Small intestine (tissue), 7 donors: ENCODE data around the gene AKR1B1. TPM values are rescaled to one million over a fixed set of nuclear protein-coding genes. Genes with fewer than 3 reads are reported as not detected.
A peak's percentile ranks its signal among the peaks of the same experiment; 100 is the strongest.

ENCODE experiments used
- DNase-seq, 2 donors: peaks; one replicate each; pipeline versions ENCODE4 v3.0.0 to v3.0.0-alpha.2; 2013
- FAIRE-seq: peaks from 2 replicates; lab custom pipeline; 2012; peaks lifted over from hg19 to GRCh38; lab: Jason Lieb, UNC
- H3K27ac ChIP-seq, 3 donors: one replicate each; pipeline ENCODE4 v1.5.1; 2013; ENCODE audit warnings: low read length in 2 of 3, mild to moderate bottlenecking in 2 of 3, control low read depth in 1 of 3, inconsistent platforms in 1 of 3, low read depth in 1 of 3, moderate library complexity in 1 of 3
- H3K27me3 ChIP-seq, 3 donors: one replicate each; pipeline ENCODE4 v1.6.1; 2013; ENCODE audit warnings: low read length in 3 of 3, inconsistent platforms in 1 of 3; ENCODE audit not compliant: control insufficient read depth in 3 of 3, insufficient read depth in 3 of 3
- H3K36me3 ChIP-seq, 3 donors: one replicate each; pipeline ENCODE4 v1.6.1; 2013; ENCODE audit warnings: low read length in 3 of 3, inconsistent platforms in 1 of 3, low read depth in 1 of 3, mild to moderate bottlenecking in 1 of 3, moderate library complexity in 1 of 3; ENCODE audit not compliant: control insufficient read depth in 3 of 3, insufficient read depth in 2 of 3
- H3K4me1 ChIP-seq, 3 donors: one replicate each; pipeline ENCODE4 v1.6.1; 2013; ENCODE audit warnings: low read length in 2 of 3, inconsistent platforms in 1 of 3, low read depth in 1 of 3, mild to moderate bottlenecking in 1 of 3, moderate library complexity in 1 of 3; ENCODE audit not compliant: control insufficient read depth in 3 of 3, insufficient read depth in 2 of 3
- H3K4me3 ChIP-seq, 3 donors: one replicate each; pipeline ENCODE4 v1.5.1; 2013; ENCODE audit warnings: low read length in 3 of 3, control low read depth in 1 of 3, inconsistent platforms in 1 of 3, low read depth in 1 of 3, mild to moderate bottlenecking in 1 of 3, moderate library complexity in 1 of 3
- H3K9me3 ChIP-seq, 2 donors: one replicate each; pipeline ENCODE4 v1.6.1; 2013; ENCODE audit warnings: low read depth in 1 of 2, low read length in 1 of 2; ENCODE audit not compliant: control insufficient read depth in 2 of 2, insufficient read depth in 1 of 2
- WGBS, 3 donors: extraction: QIAGEN DNeasy Blood & Tissue Kit; methylation state at CpG; one replicate each; pipeline ENCODE4 v1.1.7; 2013; 5-methylcytosine and 5-hydroxymethylcytosine counted together
- polyA plus RNA-seq, 4 donors: library from polyadenylated mRNA; stranded (reverse) in 3 of 4; unstranded in 1 of 4; fragments of 200-250 nt in 3 of 4; fragments of 120-200 nt in 1 of 4; gene quantifications; one replicate each; pipeline versions ENCODE4 v1.2.1 to v1.2.3, GENCODE V29; 2013
- donor health status: healthy with polysubstance abuse.
- donor health status: control.
- donor health status: control.
- donor health status: Bipolar disorder and iron deficiency.
- donor health status: healthy.

Gene AKR1B1
- polyA plus RNA-seq, 4 donors, result 10.3 to 57.6 (median 28.3) TPM

DNA sequence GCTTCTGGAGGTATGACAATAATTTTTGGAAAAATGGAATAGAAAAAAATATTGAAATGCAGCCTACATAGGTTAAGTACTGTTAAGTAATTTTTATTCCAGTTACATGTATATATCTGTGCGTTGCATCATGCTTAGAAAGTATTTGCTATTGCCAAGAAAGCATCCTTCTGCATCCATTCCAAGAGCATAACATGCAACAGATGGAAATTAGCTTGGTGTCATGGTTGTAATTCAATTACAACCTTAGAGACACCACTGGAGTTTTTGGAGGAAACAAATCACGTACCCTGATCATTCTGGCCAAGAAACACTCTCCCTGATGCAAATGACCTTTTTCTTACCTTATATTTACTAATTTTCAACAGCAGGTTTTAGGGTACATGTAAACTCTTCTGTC lies 1.7 kb downstream of the AKR1B1 start:
- H3K27ac ChIP-seq, result no peak overlapping the region
- DNase-seq (no peak), FAIRE-seq (no peak)
- H3K9me3 ChIP-seq, result no peaks in the 10 kb centered on the region
- H3K4me3 ChIP-seq, result no peak overlapping the region
- peaks cover 0 to 12% (median 0%) of the 10 kb centered on the region in 3 donors for H3K27me3 ChIP-seq
- H3K4me1 ChIP-seq, result no peaks in the 10 kb centered on the region
- H3K36me3 ChIP-seq, result peaks cover 0 to 3% (median 0%) of the 10 kb centered on the region in 3 donors
- 79 to 95% (median 81%) methylated on average over 2 of the region's 2 CpGs for WGBS, 3 donors

DNA sequence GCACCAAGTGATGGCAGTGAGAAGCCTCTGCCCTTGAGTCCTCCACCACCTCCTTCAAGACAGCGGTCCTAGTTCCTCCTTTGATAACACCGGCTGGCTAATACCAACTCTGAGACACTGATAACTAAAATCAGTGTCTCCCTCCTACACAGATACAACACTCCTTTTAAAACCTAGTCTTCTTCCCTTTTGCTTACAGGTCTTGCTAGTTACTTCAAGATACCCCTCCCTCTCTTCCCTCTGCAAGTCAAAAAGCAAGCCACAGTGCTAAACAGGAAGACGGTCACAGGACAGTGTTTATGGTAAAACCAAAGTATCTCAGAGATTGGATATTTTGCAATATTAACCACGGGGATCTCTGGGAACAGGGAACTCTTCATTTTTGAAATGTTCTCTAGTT lies 4.6 kb downstream of the AKR1B1 start:
- H3K4me1 ChIP-seq, result no peaks in the 10 kb centered on the region
- FAIRE-seq, result no peak
- no peaks in the 10 kb centered on the region for H3K27me3 ChIP-seq
- no peak overlapping the region for H3K4me3 ChIP-seq
- H3K27ac ChIP-seq, result peak overlapping the region in 2 of 3 donors; percentile 36 to 81
- H3K9me3 ChIP-seq, result no peaks in the 10 kb centered on the region
- H3K36me3 ChIP-seq, result peaks cover 0 to 15% (median 0%) of the 10 kb centered on the region in 3 donors
- DNase-seq, result no peak
- WGBS, 3 donors, result 46 to 50% (median 49%) methylated on average over 4 of the region's 4 CpGs

DNA sequence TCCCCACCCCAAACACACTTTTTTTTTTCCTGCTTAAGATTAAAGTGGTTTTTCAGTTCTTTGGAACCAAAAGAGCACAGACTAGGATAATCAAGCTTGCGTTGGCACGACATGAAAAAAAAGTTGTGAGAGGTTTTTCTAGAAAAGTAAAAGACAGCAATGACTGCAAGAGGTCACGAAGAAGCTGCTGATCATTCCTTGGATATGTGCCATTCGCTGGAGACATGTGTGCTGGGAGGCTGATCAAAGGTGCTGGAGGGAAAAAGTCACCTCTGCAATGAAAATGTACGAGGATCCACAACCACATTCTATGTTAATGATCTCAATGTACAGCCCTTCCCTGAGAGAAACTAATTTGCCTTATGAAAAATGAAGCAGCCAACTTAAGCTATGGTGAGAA lies 5.4 kb downstream of the AKR1B1 start:
- Histone ChIP-seq H3K36me3 (peaks cover 0 to 15% (median 0%) of the 10 kb centered on the region in 3 donors), H3K4me1 (no peaks in the 10 kb centered on the region), H3K27ac (peak overlapping the region in 2 of 3 donors; percentile 23 to 52), H3K4me3 (no peak overlapping the region), H3K27me3 (no peaks in the 10 kb centered on the region), H3K9me3 (no peaks in the 10 kb centered on the region)
- no peak for FAIRE-seq
- 47 to 70% (median 54%) methylated on average over 5 of the region's 5 CpGs for whole genome bisulfite sequencing, 3 donors
- no peak for DNase-seq

DNA sequence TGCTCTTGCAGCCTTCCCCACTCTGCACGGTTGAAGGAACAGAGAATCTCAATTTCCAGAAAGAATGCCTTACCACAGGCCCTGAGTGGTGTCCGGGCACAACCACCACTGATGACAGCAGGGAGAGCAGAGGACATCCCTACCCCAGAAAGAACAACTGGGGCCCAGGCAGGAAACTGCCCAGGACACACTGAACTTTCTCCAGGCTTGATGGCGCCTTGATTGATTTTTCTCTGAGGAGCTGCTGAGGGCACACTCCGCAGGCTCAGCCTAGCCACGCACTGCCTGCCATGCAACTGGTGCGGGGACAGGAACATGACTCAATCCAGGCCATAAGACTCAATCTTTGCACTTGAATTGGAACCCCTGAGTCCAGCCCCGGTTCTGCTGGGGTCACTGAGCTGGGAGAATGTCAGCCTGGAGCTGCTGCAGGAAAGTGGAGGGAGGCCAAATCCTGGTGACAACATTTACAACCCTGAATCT lies 5.9 kb downstream of the AKR1B1 start:
- peak overlapping the region in 2 of 3 donors; percentile 23 to 52 for H3K27ac ChIP-seq
- H3K27me3 ChIP-seq, result no peaks in the 10 kb centered on the region
- WGBS, 3 donors, result 67 to 76% (median 73%) methylated on average over 7 of the region's 7 CpGs
- DNase-seq, result no peak
- no peak for FAIRE-seq
- H3K4me3 ChIP-seq, result no peak overlapping the region
- no peaks in the 10 kb centered on the region for H3K4me1 ChIP-seq
- H3K9me3 ChIP-seq, result no peaks in the 10 kb centered on the region
- H3K36me3 ChIP-seq, result peaks cover 0 to 17% (median 0%) of the 10 kb centered on the region in 3 donors

DNA sequence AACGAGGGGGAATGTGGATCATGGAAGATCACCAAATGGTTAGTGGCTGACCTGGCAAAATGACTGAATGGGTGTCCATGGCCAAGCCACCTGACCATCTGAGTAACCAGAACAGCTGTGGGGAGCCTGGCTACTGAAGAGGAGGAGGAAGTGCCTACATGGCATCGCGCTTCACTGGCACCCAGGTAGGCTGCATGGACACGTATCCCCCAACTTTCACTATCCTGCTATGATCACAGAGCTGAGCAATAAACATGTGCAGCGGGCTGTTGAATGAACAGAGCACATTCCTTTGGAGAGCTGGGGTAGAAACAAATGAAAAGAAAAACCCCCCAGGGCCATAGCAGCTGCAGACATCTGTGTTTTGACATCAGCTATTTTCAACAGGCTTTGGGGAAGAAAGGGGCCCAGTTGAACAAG lies 6.5 kb downstream of the AKR1B1 start:
- Histone ChIP-seq H3K9me3 (no peaks in the 10 kb centered on the region), H3K27ac (peak overlapping the region in 1 of 3 donors; percentile 58), H3K4me3 (no peak overlapping the region), H3K36me3 (peaks cover 0 to 23% (median 0%) of the 10 kb centered on the region in 3 donors), H3K27me3 (no peaks in the 10 kb centered on the region), H3K4me1 (no peaks in the 10 kb centered on the region)
- FAIRE-seq (no peak), DNase-seq (peak in 1 of 2 donors; percentile 26)
- 77 to 94% (median 86%) methylated on average over 5 of the region's 5 CpGs for WGBS, 3 donors

DNA sequence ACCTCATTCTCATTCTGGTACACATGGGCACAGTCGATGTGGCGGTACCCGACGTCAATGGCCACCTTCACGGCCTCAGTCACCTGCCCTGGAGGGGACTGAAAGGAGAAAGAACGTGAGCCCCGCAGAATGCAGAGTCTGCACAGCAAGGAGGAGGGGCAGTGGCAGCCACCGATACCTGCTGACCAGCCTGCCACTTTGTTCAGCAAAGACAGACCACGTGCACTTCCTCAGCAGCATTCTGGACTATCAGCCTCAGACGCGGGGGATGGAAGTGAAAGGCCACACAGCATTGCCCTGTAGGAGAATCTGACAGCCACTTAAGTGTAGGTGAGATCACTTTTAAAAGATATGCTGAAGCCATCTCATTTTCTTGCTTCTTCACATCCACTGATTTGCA lies 7.2 kb downstream of the AKR1B1 start:
- 81 to 97% (median 88%) methylated on average over 11 of the region's 11 CpGs for WGBS, 3 donors
- H3K4me3 ChIP-seq, result no peak overlapping the region
- H3K27me3 ChIP-seq, result no peaks in the 10 kb centered on the region
- H3K27ac ChIP-seq, result peak overlapping the region in 1 of 3 donors; percentile 30
- FAIRE-seq (no peak), DNase-seq (no peak)
- no peaks in the 10 kb centered on the region for H3K4me1 ChIP-seq
- H3K9me3 ChIP-seq, result no peaks in the 10 kb centered on the region
- peaks cover 0 to 30% (median 0%) of the 10 kb centered on the region in 3 donors for H3K36me3 ChIP-seq

DNA sequence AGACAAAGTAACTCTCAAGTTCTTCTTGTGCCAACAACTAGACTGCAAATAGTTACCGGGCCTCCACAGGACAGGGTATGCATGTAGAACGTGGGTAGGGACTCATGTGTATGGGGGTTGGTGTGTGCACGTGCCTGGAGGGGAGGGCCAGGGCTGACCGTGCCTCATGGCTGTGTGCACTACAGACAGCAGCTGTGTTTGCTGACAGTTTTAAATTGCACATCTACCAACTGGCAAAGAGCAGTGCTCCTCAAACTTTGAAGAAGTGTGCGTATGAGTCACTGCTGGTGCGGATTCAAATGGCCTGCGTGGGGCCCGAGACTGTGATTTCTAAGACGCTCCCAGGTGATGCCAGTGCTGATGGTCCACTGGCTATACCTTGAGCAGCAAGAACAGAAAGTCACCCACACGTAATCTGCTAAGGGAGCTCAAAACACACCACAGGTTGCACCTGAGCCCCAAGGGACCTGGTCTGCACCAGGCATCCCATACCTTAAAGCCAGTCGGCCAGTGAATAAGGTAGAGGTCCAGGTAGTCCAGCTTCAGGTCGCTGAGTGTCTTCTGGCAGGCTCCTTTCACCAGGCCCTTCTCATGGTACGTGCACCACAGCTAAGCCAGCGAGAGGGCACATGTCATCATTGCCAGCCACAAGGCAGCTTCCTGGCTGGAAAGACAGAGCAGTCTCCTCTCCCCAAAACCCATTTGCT lies 8.5 kb downstream of the AKR1B1 start:
- DNase-seq (peak; percentile 26 to 34), FAIRE-seq (no peak)
- no peak overlapping the region for H3K4me3 ChIP-seq
- peaks cover 0 to 27% (median 0%) of the 10 kb centered on the region in 3 donors for H3K36me3 ChIP-seq
- WGBS, 3 donors, result 46 to 66% (median 58%) methylated on average over 14 of the region's 14 CpGs
- no peaks in the 10 kb centered on the region for H3K9me3 ChIP-seq
- no peaks in the 10 kb centered on the region for H3K27me3 ChIP-seq
- no peaks in the 10 kb centered on the region for H3K4me1 ChIP-seq
- no peak overlapping the region for H3K27ac ChIP-seq

DNA sequence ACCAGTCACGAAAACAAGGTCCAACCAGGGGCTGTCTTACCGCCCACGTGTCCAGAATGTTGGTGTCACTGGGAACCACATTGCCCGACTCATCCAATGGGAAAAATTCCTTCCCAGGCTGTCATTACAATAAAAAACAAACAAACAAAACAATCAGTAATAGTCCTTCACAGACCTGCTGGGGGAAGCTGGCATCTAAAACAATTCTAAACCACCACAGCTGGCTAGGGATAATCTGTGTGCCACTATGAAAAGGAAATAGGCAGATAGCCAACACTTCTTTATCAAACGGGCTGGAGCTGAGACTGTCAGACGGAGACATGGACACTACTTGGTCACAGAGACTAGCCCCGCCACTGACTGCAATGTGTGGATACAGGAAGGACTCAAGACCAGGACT lies 9.2 kb downstream of the AKR1B1 start:
- no peak for FAIRE-seq
- 51 to 65% (median 64%) methylated on average over 7 of the region's 7 CpGs for WGBS, 3 donors

More for the DNA sequence above, 9.2 kb downstream of the AKR1B1 start:
- Histone ChIP-seq H3K4me3 (no peak overlapping the region), H3K36me3 (peaks cover 0 to 31% (median 5%) of the 10 kb centered on the region in 3 donors), H3K9me3 (no peaks in the 10 kb centered on the region), H3K27me3 (no peaks in the 10 kb centered on the region), H3K27ac (no peak overlapping the region), H3K4me1 (no peaks in the 10 kb centered on the region)
- no peak for DNase-seq
